ENCODE results near the gene PKP3. TPM values are rescaled to one million over a fixed set of nuclear protein-coding genes. Genes with fewer than 3 reads are reported as not detected.

Gene PKP3
- total and polyA plus RNA-seq, 9 of the 15 experiments (the other 6 are each of a cell fraction or from before 2014, with no cell fraction given) = 0.11 to 110 (median 30.7) TPM

GRCh38 chr11:393219-394033 lies 583 bp upstream of the PKP3 start (continued):
- TF ChIP-seq E2F6 (IDR thresholded peaks at IDR 0.05; ENCODE audit: borderline replicate concordance in 1 of 2, extremely low read depth in 1 of 2, insufficient read depth in 1 of 2, insufficient read length in 1 of 2, low read depth in 1 of 2, low read length in 1 of 2, poor library complexity in 1 of 2, severe bottlenecking in 1 of 2) (peak in 1 of 2 experiments; percentile 40), HDAC6 (IDR thresholded peaks at IDR 0.05; ENCODE audit: low read depth, low read length) (no peak), NRF1 (conservative IDR thresholded peaks at IDR 0.05 in 1 of 2, IDR thresholded peaks at IDR 0.05 in 1 of 2) (peak; percentile 65 to 71), MYC (IDR thresholded peaks at IDR 0.05; ENCODE audit: low read depth, low read length) (peak; percentile 57; the same call in 1 of the 2 replicates), MYC (CRISPR knock-in tag; IDR thresholded peaks at IDR 0.05; ENCODE audit: borderline replicate concordance, low read depth) (0 out of 2 replicates have a peak, but pooled peaks have one; percentile 25), MYNN (IDR thresholded peaks at IDR 0.05) (0 out of 2 replicates have a peak, but pooled peaks have one; percentile 21), MYNN (CRISPR knock-in tag; IDR thresholded peaks at IDR 0.05) (no peak), ZBTB40 (IDR thresholded peaks at IDR 0.05) (no peak), ZBTB40 (CRISPR knock-in tag; IDR thresholded peaks at IDR 0.05) (no peak), SUPT5H (IDR thresholded peaks at IDR 0.05) (peak; percentile 23; the same call in 1 of the 2 replicates), NEUROD1 (IDR thresholded peaks at IDR 0.05; ENCODE audit: borderline replicate concordance, low read depth, low read length, partially characterized antibody) (peak; percentile 35), RBM25 (IDR thresholded peaks at IDR 0.05; ENCODE audit: low read depth, low read length, severe bottlenecking) (no peak), POLR2G (IDR thresholded peaks at IDR 0.05; ENCODE audit: low read depth, low read length) (peak; percentile 61), VEZF1 (CRISPR knock-in tag; IDR thresholded peaks at IDR 0.05) (peak; percentile 83), MEIS2 (IDR thresholded peaks at IDR 0.05; ENCODE audit: partially characterized antibody) (peak; percentile 31)

Measured in K562 (cell line).